GM21381 (cell line): ENCODE measurements around the gene STRADA.
A peak's percentile ranks its signal among the peaks of the same experiment; 100 is the strongest.

Source experiments
- ATAC-seq: cut with Tn5 transposase; IDR thresholded peaks from one replicate; pipeline ENCODE4 v1.9.1; 2021; ENCODE audit warnings: mild to moderate bottlenecking, moderate library complexity; ENCODE audit not compliant: unreplicated experiment

The STRADA gene

GRCh38 chr17:63741408-63742173, at the start of gene STRADA:
STRADA (minus strand) TSS chr17:63741799; CDS start chr17:63728369, 13,430 bp downstream.
- ATAC-seq = peak; percentile 86

- ATAC-seq = no peak
These were observed 48.5 kb upstream of the STRADA start for GRCh38 chr17:63790057-63790456.

GRCh38 chr17:63786971-63787711, 45.5 kb upstream of the STRADA start:
- no peak for ATAC-seq

GRCh38 chr17:63786117-63786516, 44.5 kb upstream of the STRADA start:
- ATAC-seq = no peak

- no peak for ATAC-seq
These were observed 44.0 kb upstream of the STRADA start for GRCh38 chr17:63785556-63785955.

- no peak for ATAC-seq
These were observed 41.9 kb upstream of the STRADA start for GRCh38 chr17:63783522-63783921.

- ATAC-seq = no peak
These were observed 39.3 kb upstream of the STRADA start for GRCh38 chr17:63780928-63781327.

- ATAC-seq = no peak
These were observed 38.9 kb upstream of the STRADA start for GRCh38 chr17:63780507-63780906.

GRCh38 chr17:63775420-63775819, 33.8 kb upstream of the STRADA start:
- no peak for ATAC-seq

GRCh38 chr17:63774969-63775265, 33.3 kb upstream of the STRADA start:
- ATAC-seq = no peak

- ATAC-seq = peak; percentile 1
These were observed 32.8 kb upstream of the STRADA start, which contains the start of gene DDX42 for GRCh38 chr17:63774141-63774968. DDX42 (plus strand) TSS chr17:63774170; CDS start chr17:63787050, 12,880 bp downstream.

GRCh38 chr17:63773272-63774140, 31.9 kb upstream of the STRADA start, which contains the start of gene CCDC47:
CCDC47 (minus strand) TSS chr17:63773597; CDS start chr17:63766175, 7,422 bp downstream.
- peak; percentile 85 for ATAC-seq

GRCh38 chr17:63772801-63773271, 31.2 kb upstream of the STRADA start:
- no peak for ATAC-seq

- no peak for ATAC-seq
These were observed 26.8 kb upstream of the STRADA start for GRCh38 chr17:63768433-63768832.

- ATAC-seq = no peak
These were observed 25.2 kb upstream of the STRADA start for GRCh38 chr17:63766754-63767153.

- no peak for ATAC-seq
These were observed 23.1 kb upstream of the STRADA start for GRCh38 chr17:63764716-63765115.

- no peak for ATAC-seq
These were observed 20.8 kb upstream of the STRADA start for GRCh38 chr17:63762161-63763078.

GRCh38 chr17:63760771-63761539, 19.4 kb upstream of the STRADA start:
- ATAC-seq = no peak
